ENCODE measurements around the gene BST2.
A peak's percentile ranks its signal among the peaks of the same experiment; 100 is the strongest.
"Not testable (repeated sequence)": the region's sequence is repeated elsewhere in the genome, so short reads cannot be mapped to it uniquely, and the experiment has no call there.

BST2 gene

GRCh38 chr19:17385878-17386611 is 19.4 kb downstream of the BST2 start:
- DNase-seq, result peak; percentile 28

- DNase-seq, result no peak
Measured at GRCh38 chr19:17380426-17381138, 24.8 kb downstream of the BST2 start.

- DNase-seq, result no peak
Measured at GRCh38 chr19:17379221-17379631, 26.2 kb downstream of the BST2 start.

GRCh38 chr19:17378271-17378670 is 27.2 kb downstream of the BST2 start:
- DNase-seq, result no peak

- DNase-seq, result no peak
Measured at GRCh38 chr19:17376935-17377600, 28.4 kb downstream of the BST2 start, which contains the start of gene PLVAP. Gene PLVAP, minus strand, starts transcription at chr19:17377342. Its CDS starts 54 bp downstream, at chr19:17377288.

- DNase-seq, result peak; percentile 55
Measured at GRCh38 chr19:17370026-17370587, 35.3 kb downstream of the BST2 start.

- no peak for DNase-seq
Measured at GRCh38 chr19:17365361-17365760, 40.1 kb downstream of the BST2 start.

- DNase-seq, result not testable (repeated sequence)
Measured at GRCh38 chr19:17363852-17364605, 41.4 kb downstream of the BST2 start.

- DNase-seq, result no peak
Measured at GRCh38 chr19:17359905-17360800, 45.3 kb downstream of the BST2 start.

- peak; percentile 31 for DNase-seq
Measured at GRCh38 chr19:17358395-17358794, 47.0 kb downstream of the BST2 start.

- no peak for DNase-seq
Measured at GRCh38 chr19:17357724-17358123, 47.7 kb downstream of the BST2 start.

GRCh38 chr19:17357078-17357666 is 48.3 kb downstream of the BST2 start:
- DNase-seq, result no peak

GRCh38 chr19:17353386-17353785 is 52.0 kb downstream of the BST2 start:
- no peak for DNase-seq

All from HCEC 1CT (cell line).